ENCODE results near the gene KLHL8. TPM values are rescaled to one million over a fixed set of nuclear protein-coding genes. Genes with fewer than 3 reads are reported as not detected.

KLHL8 gene
- total and polyA plus RNA-seq, 2 donors (not counting 1 experiment from before 2014, with no cell fraction given): 2.3 to 14.3 TPM

DNA sequence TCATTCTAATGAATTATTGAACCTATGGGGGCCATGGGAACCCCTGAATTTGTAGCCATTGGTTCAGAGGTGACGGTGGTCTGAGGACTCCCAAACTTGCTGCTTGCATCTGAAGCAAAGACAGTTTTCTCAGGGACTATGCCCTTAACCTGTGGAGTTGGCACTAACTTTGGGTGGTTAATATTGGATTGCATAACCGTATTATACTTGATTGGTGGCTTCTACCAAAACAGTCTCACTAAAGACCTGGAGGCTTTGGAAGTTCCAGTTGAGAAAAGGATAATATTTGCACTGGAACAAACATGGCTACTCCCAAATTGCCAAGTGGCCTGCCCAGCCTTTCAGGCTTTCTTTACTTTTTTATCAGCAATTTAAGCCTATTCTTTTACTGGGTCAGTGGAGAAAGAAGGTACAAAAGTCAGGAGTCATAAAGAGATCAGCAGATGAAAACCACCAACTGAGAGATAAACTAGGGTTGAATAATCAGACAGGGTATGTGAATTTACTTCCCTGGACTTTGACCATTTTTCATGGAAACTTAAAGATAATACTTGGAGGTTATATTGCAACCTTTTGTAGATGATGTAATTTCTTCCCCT is 7.9 kb upstream of the KLHL8 start:
- intact Hi-C loops (cut with micrococcal nuclease): loop anchor here (10.0 kb wide), 1 partner anchor 1056 kb away; the partner anchor contains the start of gene PPM1K
- no peaks in the 10 kb centered on the region for H3K36me3 ChIP-seq (replicated peaks in 1 of 2; ENCODE audit: control extremely low read depth in 1 of 2, control insufficient read depth in 1 of 2, extremely low read depth in 1 of 2, insufficient read depth in 2 of 2, low read length in 1 of 2)
- 100% methylated on average over 1 of the region's 2 CpGs for WGBS (ENCODE audit: insufficient coverage)
- no peak overlapping the region for H3K4me2 ChIP-seq (replicated peaks; ENCODE audit: low read depth, low read length, poor library complexity, severe bottlenecking)
- no peaks in the 10 kb centered on the region for H4K20me1 ChIP-seq (ENCODE audit: control insufficient read depth, insufficient read depth, low read length, poor library complexity, severe bottlenecking)
- ChIA-PET POLR2A (no interaction called here), CTCF (interaction anchor here (1.0 to 2.5 kb wide), 2 partner anchors 78 kb away, joined by 3 to 11 read pairs; no protein-coding TSS in a partner anchor)
- TF ChIP-seq EZH2 (IDR thresholded peaks at IDR 0.05; ENCODE audit: borderline replicate concordance, insufficient read depth, low read depth, low read length, poor library complexity, severe bottlenecking): no peak
- TF ChIP-seq, protein P1, sequence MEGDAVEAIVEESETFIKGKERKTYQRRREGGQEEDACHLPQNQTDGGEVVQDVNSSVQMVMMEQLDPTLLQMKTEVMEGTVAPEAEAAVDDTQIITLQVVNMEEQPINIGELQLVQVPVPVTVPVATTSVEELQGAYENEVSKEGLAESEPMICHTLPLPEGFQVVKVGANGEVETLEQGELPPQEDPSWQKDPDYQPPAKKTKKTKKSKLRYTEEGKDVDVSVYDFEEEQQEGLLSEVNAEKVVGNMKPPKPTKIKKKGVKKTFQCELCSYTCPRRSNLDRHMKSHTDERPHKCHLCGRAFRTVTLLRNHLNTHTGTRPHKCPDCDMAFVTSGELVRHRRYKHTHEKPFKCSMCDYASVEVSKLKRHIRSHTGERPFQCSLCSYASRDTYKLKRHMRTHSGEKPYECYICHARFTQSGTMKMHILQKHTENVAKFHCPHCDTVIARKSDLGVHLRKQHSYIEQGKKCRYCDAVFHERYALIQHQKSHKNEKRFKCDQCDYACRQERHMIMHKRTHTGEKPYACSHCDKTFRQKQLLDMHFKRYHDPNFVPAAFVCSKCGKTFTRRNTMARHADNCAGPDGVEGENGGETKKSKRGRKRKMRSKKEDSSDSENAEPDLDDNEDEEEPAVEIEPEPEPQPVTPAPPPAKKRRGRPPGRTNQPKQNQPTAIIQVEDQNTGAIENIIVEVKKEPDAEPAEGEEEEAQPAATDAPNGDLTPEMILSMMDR (IDR thresholded peaks at IDR 0.05): no peak
- Mint-ChIP-seq H3K27me3 (peaks cover 5% of the 10 kb centered on the region), H3K9me3 (ENCODE audit: insufficient read depth) (no peaks in the 10 kb centered on the region), H3K27ac (no peak overlapping the region), H3K4me1 (no peaks in the 10 kb centered on the region), H3K4me3 (no peak overlapping the region)
- no peaks in the 10 kb centered on the region for H3K27me3 ChIP-seq (replicated peaks in 1 of 4; ENCODE audit: control extremely low read depth in 1 of 4, control insufficient read depth in 3 of 4, insufficient read depth in 4 of 4, low read length in 3 of 4)
- DNase-seq (no peak), ATAC-seq (ENCODE audit: low read depth) (no peak)
- H2AFZ ChIP-seq (ENCODE audit: insufficient read depth, low read depth, low read length, poor library complexity, severe bottlenecking): no peak overlapping the region
- no peak overlapping the region for H3K27ac ChIP-seq (ENCODE audit: low read length in 2 of 2)
- no peak overlapping the region for H3K4me3 ChIP-seq (ENCODE audit: control extremely low read depth in 1 of 5, extremely low read depth in 1 of 5, insufficient read depth in 1 of 5, low read depth in 2 of 5, low read length in 4 of 5)
- no peaks in the 10 kb centered on the region for H3K9me3 ChIP-seq (ENCODE audit: control extremely low read depth in 1 of 3, control insufficient read depth in 2 of 3, insufficient read depth in 1 of 3, low read length in 2 of 3)
- H3K79me2 ChIP-seq (ENCODE audit: control insufficient read depth, insufficient read depth, low read length): no peaks in the 10 kb centered on the region
- no peak overlapping the region for H3K9ac ChIP-seq (ENCODE audit: low read length)
- no peaks in the 10 kb centered on the region for H3K4me1 ChIP-seq (ENCODE audit: control insufficient read depth in 2 of 2, insufficient read depth in 2 of 2, low read length in 2 of 2)

DNA sequence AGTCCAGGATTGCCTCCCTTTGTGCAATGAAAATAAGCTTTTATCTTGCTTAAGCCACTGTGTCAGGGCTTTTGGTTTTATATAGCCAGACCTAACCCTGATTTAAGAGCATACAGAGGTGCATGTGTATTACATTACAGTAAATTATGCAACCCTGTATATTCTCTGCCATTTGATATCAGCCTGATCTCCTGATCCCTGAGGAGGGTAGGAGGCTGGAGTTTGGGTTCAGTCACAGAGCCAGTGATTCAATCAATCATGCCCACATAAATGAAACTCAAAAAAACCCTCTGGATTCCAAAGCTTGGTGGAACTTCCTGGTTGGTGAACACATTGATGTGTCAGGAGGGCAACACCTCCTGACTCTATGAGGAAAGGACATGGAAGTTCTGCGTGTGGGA is 7.3 kb upstream of the KLHL8 start:
- H3K79me2 ChIP-seq (ENCODE audit: control insufficient read depth, insufficient read depth, low read length): no peaks in the 10 kb centered on the region
- no peaks in the 10 kb centered on the region for H3K4me1 ChIP-seq (ENCODE audit: control insufficient read depth in 2 of 2, insufficient read depth in 2 of 2, low read length in 2 of 2)
- no peaks in the 10 kb centered on the region for H3K36me3 ChIP-seq (replicated peaks in 1 of 2; ENCODE audit: control extremely low read depth in 1 of 2, control insufficient read depth in 1 of 2, extremely low read depth in 1 of 2, insufficient read depth in 2 of 2, low read length in 1 of 2)
- no peak overlapping the region for H3K9ac ChIP-seq (ENCODE audit: low read length)
- WGBS (ENCODE audit: insufficient coverage): no CpG with 5 or more reads among the region's 1 CpG
- no peak for ATAC-seq (ENCODE audit: low read depth)
- no peaks in the 10 kb centered on the region for H3K9me3 ChIP-seq (ENCODE audit: control extremely low read depth in 1 of 3, control insufficient read depth in 2 of 3, insufficient read depth in 1 of 3, low read length in 2 of 3)
- POLR2A ChIA-PET: interaction anchor here (0.6 kb wide), 1 partner anchor 10 kb away, joined by 9 read pairs; no protein-coding TSS in a partner anchor
- intact Hi-C loops (cut with micrococcal nuclease): loop anchor here (10.0 kb wide), 1 partner anchor 1057 kb away; the partner anchor contains the start of gene PPM1K
- CTCF ChIA-PET: interaction anchor here (1.0 kb wide), 1 partner anchor 77 kb away, joined by 3 read pairs; no protein-coding TSS in a partner anchor
- H3K4me2 ChIP-seq (replicated peaks; ENCODE audit: low read depth, low read length, poor library complexity, severe bottlenecking): no peak overlapping the region
- TF ChIP-seq, protein P1 (IDR thresholded peaks at IDR 0.05): no peak
- TF ChIP-seq EZH2 (IDR thresholded peaks at IDR 0.05; ENCODE audit: borderline replicate concordance, insufficient read depth, low read depth, low read length, poor library complexity, severe bottlenecking): no peak
- H3K9me3 Mint-ChIP-seq (ENCODE audit: insufficient read depth): no peaks in the 10 kb centered on the region
- H3K27ac ChIP-seq (ENCODE audit: low read length in 2 of 2): no peak overlapping the region
- no peaks in the 10 kb centered on the region for H3K4me1 Mint-ChIP-seq
- no peaks in the 10 kb centered on the region for H3K27me3 ChIP-seq (replicated peaks in 1 of 4; ENCODE audit: control extremely low read depth in 1 of 4, control insufficient read depth in 3 of 4, insufficient read depth in 4 of 4, low read length in 3 of 4)
- no peak overlapping the region for H3K4me3 Mint-ChIP-seq
- no peak overlapping the region for H2AFZ ChIP-seq (ENCODE audit: insufficient read depth, low read depth, low read length, poor library complexity, severe bottlenecking)
- no peaks in the 10 kb centered on the region for H4K20me1 ChIP-seq (ENCODE audit: control insufficient read depth, insufficient read depth, low read length, poor library complexity, severe bottlenecking)
- no peak for DNase-seq
- no peak overlapping the region for H3K4me3 ChIP-seq (ENCODE audit: control extremely low read depth in 1 of 5, extremely low read depth in 1 of 5, insufficient read depth in 1 of 5, low read depth in 2 of 5, low read length in 4 of 5)
- no peak overlapping the region for H3K27ac Mint-ChIP-seq
- H3K27me3 Mint-ChIP-seq: peaks cover 5% of the 10 kb centered on the region

All from B cell (primary cell).